GM10248 (cell line): ENCODE results near the gene PRR27.

Experiments
- CTCF ChIA-PET: fragments of 300-600 bp; sonication (Branson Sonifier 250); formaldehyde crosslinking; extraction: SDS; loops from one replicate; lab custom pipeline; 2021; ENCODE audit warnings: antibody characterized with exemption; lab: Yijun Ruan, JAX
- POLR2A ChIA-PET: fragments of 350-650 bp; sonication (Branson Sonifier 250); formaldehyde crosslinking; extraction: SDS; loops from one replicate; lab custom pipeline; 2020; ENCODE audit warnings: antibody characterized with exemption; lab: Yijun Ruan, JAX
- DNase-seq: peaks from one replicate; pipeline ENCODE4 v3.0.0; 2012; ENCODE audit errors: extremely low spot score
- CTCF ChIP-seq: IDR thresholded peaks from 2 replicates; pipeline ENCODE4 v1.5.1; 2012; ENCODE audit warnings: mild to moderate bottlenecking, low read depth; ENCODE audit errors: extremely low read depth, missing control alignments, control extremely low read depth

PRR27 gene

GRCh38 chr4:70151271-70151670, 2.8 kb upstream of the PRR27 start:
- TF ChIP-seq CTCF = no peak
- DNase-seq = no peak
- POLR2A ChIA-PET = no interaction called here
- CTCF ChIA-PET = no interaction called here

GRCh38 chr4:70152088-70152487, 1.9 kb upstream of the PRR27 start:
- no peak for TF ChIP-seq CTCF
- CTCF ChIA-PET = no interaction called here
- POLR2A ChIA-PET = no interaction called here
- DNase-seq = no peak

GRCh38 chr4:70158576-70158975, 4.5 kb downstream of the PRR27 start:
- TF ChIP-seq CTCF = no peak
- DNase-seq = no peak
- CTCF ChIA-PET = interaction anchor here (2.4 kb wide), 1 partner anchor 10 kb away, joined by 6 read pairs; no protein-coding TSS in a partner anchor
- POLR2A ChIA-PET = no interaction called here

GRCh38 chr4:70177090-70177489, 23.1 kb downstream of the PRR27 start:
- CTCF ChIA-PET = interaction anchor here (1.2 kb wide), 1 partner anchor 21 kb away, joined by 3 read pairs; no protein-coding TSS in a partner anchor

GRCh38 chr4:70178075-70178660, 24.1 kb downstream of the PRR27 start:
- ChIA-PET CTCF (no interaction called here), POLR2A (no interaction called here)
- DNase-seq = no peak
- no peak for TF ChIP-seq CTCF

More at GRCh38 chr4:70177090-70177489, 23.1 kb downstream of the PRR27 start:
- TF ChIP-seq CTCF = no peak
- POLR2A ChIA-PET = no interaction called here
- DNase-seq = no peak

- TF ChIP-seq CTCF = no peak
- ChIA-PET CTCF (interaction anchor here (1.1 to 1.4 kb wide), 2 partner anchors 8 to 22 kb away, joined by 3 to 4 read pairs; no protein-coding TSS in a partner anchor), POLR2A (no interaction called here)
- no peak for DNase-seq
Observed at GRCh38 chr4:70179811-70180210, 25.8 kb downstream of the PRR27 start.
